IPS-15b (cell line): ENCODE data around the gene PADI1.

Experiments used
- H3K27me3 ChIP-seq: one replicate; pipeline ENCODE4 v1.6.1; 2013; ENCODE audit warnings: low read length; ENCODE audit not compliant: control insufficient read depth, insufficient read depth
- H3K36me3 ChIP-seq: one replicate; pipeline ENCODE4 v1.6.1; 2013; ENCODE audit warnings: low read length; ENCODE audit not compliant: control insufficient read depth, insufficient read depth
- H3K4me1 ChIP-seq: one replicate; pipeline ENCODE4 v1.6.1; 2013; ENCODE audit warnings: mild to moderate bottlenecking, low read length; ENCODE audit not compliant: control insufficient read depth, insufficient read depth
- H3K4me3 ChIP-seq: one replicate; pipeline ENCODE4 v1.5.1; 2013; ENCODE audit warnings: low read depth, low read length
- H3K9ac ChIP-seq: one replicate; pipeline ENCODE4 v1.6.1; 2013; ENCODE audit warnings: low read depth, mild to moderate bottlenecking, low read length
- H3K9me3 ChIP-seq: one replicate; pipeline ENCODE4 v1.6.1; 2013; ENCODE audit warnings: mild to moderate bottlenecking, low read length; ENCODE audit not compliant: control insufficient read depth, insufficient read depth

PADI1 gene

DNA sequence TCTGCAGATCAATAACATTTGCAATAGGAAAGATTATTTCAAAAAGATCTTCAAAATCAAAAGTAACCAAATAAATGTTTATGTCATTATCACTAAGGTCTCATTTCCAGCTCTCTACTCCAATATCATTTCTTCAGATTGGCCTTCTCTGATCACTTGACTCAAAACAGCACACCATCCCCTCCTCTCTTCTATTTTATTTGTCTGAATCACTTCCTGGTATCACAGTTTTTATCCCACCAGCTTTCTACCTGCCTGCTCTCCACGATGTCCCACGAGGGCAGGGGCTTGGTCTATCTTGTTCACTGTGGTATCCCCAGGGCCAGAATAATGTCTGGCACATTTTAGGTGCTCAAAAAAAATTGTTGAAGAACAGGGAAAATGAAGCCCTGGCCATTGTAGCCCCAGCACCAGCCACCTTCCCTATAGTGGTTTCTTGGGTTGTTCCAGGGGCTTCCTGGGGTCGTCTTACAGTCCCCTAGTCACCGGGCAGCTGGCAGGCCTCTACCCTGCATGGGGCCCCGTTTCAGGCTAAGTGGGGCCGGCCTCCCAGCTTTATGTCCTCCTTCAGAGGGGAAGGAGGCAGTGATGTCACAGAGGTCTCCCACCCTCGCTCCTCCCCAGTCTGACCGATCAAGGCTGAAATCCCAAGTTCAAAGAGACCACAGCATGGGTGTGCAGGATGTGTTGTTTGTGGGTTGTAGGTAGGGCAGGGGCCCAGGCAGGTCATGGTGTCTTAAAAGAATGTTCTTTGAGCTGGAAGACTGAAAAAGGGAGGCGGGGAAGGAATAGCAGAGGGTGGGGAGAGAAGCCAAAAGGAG is 3.5 kb upstream of the PADI1 start:
- Histone ChIP-seq H3K36me3 (no peaks in the 10 kb centered on the region), H3K4me3 (no peak overlapping the region), H3K9me3 (no peaks in the 10 kb centered on the region), H3K4me1 (no peaks in the 10 kb centered on the region), H3K9ac (no peak overlapping the region), H3K27me3 (no peaks in the 10 kb centered on the region)

DNA sequence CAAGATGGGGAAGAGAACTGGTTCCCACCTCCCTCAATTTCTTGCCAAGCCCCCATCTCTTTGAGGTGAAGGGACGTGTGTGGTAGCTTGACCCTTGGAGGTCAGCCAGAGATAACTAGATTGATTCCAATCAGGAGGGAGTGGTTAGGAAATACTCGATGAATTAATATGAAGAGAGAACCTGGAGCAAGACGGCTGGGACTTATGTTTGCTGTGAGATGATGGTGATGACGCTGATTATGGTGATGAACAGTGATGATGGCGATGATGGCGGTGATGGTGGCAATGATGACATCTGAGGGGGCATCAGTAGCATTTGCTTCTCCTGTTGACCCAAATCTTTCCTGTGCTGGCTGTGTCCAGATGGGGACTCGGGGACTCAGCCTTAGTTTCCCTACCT is 724 bp downstream of the PADI1 start:
- H3K9ac ChIP-seq, result no peak overlapping the region
- no peaks in the 10 kb centered on the region for H3K9me3 ChIP-seq
- H3K4me3 ChIP-seq, result no peak overlapping the region
- no peaks in the 10 kb centered on the region for H3K4me1 ChIP-seq
- H3K27me3 ChIP-seq, result no peaks in the 10 kb centered on the region
- H3K36me3 ChIP-seq, result no peaks in the 10 kb centered on the region

DNA sequence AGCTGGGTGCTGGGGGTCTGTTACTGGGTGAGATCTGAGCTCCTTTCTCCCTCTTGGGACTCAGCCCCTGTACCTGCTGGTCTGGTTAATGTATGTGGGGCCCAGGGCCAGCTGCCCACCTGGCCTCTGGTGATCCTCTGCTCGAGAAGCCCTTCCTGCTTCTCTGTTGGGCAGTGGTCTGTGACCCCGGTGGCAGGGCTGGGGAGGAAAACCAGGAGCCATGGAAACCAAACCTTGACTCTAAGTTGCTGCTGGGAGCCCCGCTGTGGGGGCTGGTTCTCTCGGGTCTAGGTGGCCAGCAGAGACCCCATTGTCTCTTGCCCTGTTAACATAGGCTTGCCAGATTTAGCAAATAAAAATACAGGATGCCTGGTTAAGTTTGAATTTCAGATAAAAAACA is 1.3 kb downstream of the PADI1 start:
- Histone ChIP-seq H3K4me1 (no peaks in the 10 kb centered on the region), H3K4me3 (no peak overlapping the region), H3K9ac (no peak overlapping the region), H3K36me3 (no peaks in the 10 kb centered on the region), H3K27me3 (no peaks in the 10 kb centered on the region), H3K9me3 (no peaks in the 10 kb centered on the region)

DNA sequence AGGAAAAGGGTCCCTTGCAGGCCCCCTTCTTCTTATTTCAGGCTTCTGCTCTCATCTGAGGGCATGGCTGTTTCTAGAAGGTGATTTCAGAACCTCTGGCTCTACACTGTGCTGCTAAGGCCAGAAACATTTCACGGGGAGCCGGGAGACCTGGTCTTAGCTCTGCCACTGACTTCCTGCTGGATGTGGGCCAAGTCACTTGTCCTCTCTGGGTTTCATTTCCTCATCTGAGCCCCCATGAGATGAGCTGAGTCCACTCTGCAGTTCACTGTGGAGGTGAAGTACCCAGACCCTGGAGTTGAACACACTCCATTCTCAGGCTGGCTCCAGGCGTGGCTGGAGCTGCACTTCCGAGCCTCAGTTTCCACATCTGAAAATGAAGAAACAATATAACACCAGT is 2.1 kb downstream of the PADI1 start:
- Histone ChIP-seq H3K9ac (no peak overlapping the region), H3K27me3 (no peaks in the 10 kb centered on the region), H3K4me3 (no peak overlapping the region), H3K9me3 (no peaks in the 10 kb centered on the region), H3K4me1 (no peaks in the 10 kb centered on the region), H3K36me3 (no peaks in the 10 kb centered on the region)

DNA sequence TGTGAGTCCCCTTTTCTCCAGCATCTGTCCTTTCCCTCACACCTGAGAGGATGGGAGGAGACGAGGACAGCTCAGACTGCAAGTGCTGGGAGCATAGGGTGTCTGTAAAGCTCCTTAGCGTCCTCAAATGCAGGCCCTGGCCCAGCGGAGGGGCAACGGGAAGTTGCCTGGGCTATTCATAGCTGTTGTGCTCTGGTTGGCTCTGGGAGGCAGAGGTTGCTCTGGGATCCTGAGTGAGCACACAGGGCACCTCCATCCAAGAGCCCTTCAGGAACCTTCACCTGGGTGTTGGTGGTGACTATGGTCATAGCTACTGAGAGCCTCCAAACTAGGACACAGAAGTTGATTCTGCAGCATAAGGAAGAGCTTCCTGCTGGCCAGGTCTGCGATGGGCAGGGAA is 2.6 kb downstream of the PADI1 start:
- Histone ChIP-seq H3K9ac (no peak overlapping the region), H3K36me3 (no peaks in the 10 kb centered on the region)

DNA sequence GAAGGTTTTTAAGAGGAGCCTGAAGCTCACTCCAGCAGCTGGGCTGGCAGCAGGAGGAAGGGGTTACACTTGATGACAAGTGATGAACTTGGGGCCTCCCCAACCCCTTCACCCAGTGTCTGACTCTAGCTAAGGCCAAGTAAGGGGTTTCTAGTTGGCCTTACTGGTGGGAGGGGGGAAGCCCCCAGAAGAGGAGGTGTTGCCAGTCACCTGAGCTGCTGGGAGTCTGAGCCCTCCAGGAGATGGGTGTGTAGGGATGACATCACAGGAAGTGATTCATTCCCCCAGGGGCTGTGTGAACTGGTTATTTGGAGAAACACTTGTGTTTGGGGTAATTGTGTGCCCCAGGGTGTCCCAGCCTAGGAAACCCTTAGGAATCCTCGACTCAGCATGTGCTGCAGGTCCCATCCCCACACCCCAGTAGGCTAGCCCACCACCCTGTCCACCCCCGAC is 3.1 kb downstream of the PADI1 start:
- Histone ChIP-seq H3K9ac (no peak overlapping the region), H3K27me3 (no peaks in the 10 kb centered on the region), H3K4me1 (peaks cover 2% of the 10 kb centered on the region), H3K4me3 (no peak overlapping the region), H3K9me3 (no peaks in the 10 kb centered on the region), H3K36me3 (no peaks in the 10 kb centered on the region)

More for the DNA sequence above, 2.6 kb downstream of the PADI1 start:
- H3K4me3 ChIP-seq, result no peak overlapping the region
- no peaks in the 10 kb centered on the region for H3K9me3 ChIP-seq
- H3K27me3 ChIP-seq, result no peaks in the 10 kb centered on the region
- no peaks in the 10 kb centered on the region for H3K4me1 ChIP-seq

DNA sequence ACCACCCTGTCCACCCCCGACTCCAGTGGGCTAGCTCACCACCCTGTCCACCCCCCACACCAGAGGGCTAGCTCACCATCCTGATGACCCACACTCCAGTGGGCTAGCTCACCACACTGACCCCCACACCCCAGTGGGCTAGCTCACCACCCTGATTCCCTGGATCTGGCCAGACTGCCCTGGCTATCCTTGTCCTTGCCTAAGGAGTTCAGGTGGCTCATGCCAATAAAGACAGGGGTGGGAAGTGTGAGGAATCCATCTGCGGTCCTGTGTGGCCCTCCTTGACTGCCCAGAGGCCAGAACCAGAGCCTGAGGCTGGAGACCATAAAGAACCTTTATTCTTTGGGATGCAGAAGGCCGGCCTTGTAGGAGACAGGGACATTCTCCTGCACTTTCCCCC is 3.6 kb downstream of the PADI1 start:
- no peak overlapping the region for H3K4me3 ChIP-seq

DNA sequence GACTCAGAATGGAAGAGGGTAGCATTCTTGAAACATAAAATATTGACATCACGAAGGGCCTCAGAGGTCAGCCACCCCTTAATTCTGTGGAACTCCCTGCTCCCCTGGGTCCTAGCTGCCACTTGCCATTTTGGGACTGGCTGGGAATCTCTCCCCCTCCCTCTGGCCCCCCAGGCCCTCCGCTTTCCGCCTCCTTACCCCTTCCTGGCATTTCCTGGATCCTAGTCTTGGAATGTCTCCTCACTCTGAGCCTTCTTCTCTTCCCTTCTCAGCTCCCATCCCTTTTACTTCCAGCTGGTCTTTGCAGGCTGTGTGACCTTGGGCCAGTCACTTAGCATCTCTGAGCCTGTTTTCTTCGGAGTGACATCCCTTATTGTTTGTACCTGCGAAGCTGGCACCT is 4.5 kb downstream of the PADI1 start:
- Histone ChIP-seq H3K36me3 (no peaks in the 10 kb centered on the region), H3K27me3 (no peaks in the 10 kb centered on the region), H3K4me1 (peaks cover 2% of the 10 kb centered on the region), H3K9me3 (no peaks in the 10 kb centered on the region), H3K4me3 (no peak overlapping the region), H3K9ac (no peak overlapping the region)

More for the DNA sequence above, 3.6 kb downstream of the PADI1 start:
- Histone ChIP-seq H3K27me3 (no peaks in the 10 kb centered on the region), H3K4me1 (peaks cover 2% of the 10 kb centered on the region), H3K9me3 (no peaks in the 10 kb centered on the region), H3K36me3 (no peaks in the 10 kb centered on the region), H3K9ac (no peak overlapping the region)

DNA sequence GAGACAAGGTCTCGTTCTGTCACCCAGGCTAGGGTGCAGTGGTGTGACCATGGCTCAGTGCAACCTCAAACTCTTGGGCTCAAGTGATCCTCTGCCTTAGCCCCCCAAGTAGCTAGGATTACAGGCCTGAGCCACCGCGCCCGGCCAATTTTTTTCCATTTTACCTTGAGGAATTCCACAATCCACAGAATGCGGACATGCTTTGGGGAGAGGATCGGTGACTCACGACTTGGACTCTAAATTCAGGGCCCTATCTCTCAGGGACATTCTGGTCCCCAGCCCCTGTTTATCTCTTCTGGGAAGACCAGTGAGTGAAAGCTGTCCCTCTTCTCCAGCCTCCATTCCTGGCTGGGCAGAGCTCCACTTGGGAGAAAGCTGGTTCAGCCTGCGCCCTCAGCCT is 5.2 kb downstream of the PADI1 start:
- Histone ChIP-seq H3K9ac (no peak overlapping the region), H3K4me1 (peaks cover 2% of the 10 kb centered on the region)

DNA sequence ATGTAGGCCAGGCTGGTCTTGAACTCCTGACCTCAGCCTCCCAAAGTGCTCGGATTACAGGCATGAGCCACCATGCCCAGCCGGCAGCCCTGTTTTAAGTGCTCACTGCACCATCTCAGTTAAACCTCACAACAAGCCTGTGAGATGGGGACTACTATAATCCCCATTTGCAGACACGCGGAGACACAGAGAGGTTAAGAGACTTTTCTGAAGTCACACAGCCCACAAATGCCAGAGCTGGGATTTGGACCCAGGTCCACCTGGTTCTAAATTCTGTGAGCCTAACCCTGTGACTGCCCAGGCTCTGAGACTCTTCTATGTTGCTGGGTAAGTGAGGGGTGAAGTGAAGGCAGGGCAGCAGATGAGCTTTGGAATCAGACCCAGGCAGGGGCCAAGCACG is 6.4 kb downstream of the PADI1 start:
- Histone ChIP-seq H3K36me3 (no peaks in the 10 kb centered on the region), H3K4me3 (no peak overlapping the region), H3K9ac (no peak overlapping the region), H3K4me1 (peaks cover 2% of the 10 kb centered on the region), H3K27me3 (no peaks in the 10 kb centered on the region), H3K9me3 (no peaks in the 10 kb centered on the region)

More for the DNA sequence above, 5.2 kb downstream of the PADI1 start:
- Histone ChIP-seq H3K4me3 (no peak overlapping the region), H3K36me3 (no peaks in the 10 kb centered on the region), H3K27me3 (no peaks in the 10 kb centered on the region), H3K9me3 (no peaks in the 10 kb centered on the region)

DNA sequence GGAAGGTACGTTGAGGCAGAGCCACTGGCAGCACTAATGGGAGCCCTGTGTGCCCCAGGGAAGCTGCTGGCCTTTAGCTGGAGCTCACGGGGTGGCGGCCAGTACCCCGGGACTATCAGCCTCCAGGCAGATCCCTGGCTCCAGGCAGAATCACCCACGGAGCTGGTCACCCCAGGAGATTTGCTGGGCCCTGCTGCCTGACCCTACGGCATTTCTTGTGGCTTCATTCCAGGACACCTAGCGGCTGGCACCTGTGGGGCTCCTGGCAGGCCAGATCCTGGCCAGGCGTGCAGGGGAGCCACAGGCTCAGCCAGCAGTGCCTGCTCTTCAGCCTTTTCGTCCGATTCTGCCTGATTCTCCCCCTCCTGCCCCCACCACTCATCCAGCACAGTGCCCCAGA is 7.1 kb downstream of the PADI1 start:
- Histone ChIP-seq H3K9ac (no peak overlapping the region), H3K27me3 (no peaks in the 10 kb centered on the region), H3K9me3 (no peaks in the 10 kb centered on the region), H3K36me3 (no peaks in the 10 kb centered on the region), H3K4me3 (no peak overlapping the region), H3K4me1 (peaks cover 2% of the 10 kb centered on the region)

DNA sequence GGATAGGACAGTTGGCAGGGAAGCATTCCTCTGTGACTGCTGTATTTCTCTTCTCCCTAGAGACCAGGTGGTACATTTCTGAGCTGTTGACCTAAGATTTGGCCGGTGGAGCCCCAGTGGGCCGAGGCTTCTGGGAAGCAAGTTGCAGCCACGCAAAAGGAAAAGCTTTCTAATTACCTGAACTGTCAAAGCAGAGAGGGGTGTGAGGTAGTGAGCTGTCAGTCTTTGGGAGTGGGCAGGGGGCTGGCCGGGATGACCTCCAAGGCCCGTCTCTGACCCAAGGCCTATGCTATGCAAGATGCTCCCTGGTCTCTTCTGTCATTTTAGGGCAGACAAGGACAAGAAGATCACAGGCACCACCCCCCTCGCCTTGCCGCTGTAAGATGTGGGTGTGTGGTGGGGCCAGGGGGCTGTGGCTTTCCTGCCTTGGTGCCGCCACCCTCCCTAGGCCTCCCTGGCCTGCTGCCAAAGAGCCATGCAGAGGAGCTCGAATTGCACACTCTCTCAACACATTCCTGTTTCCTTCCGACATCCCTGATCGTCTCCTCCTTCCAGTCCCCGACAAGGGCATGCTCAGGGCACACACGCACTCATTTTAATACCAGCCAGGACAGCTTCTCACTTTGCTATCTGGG is 7.7 kb downstream of the PADI1 start:
- Histone ChIP-seq H3K4me3 (no peak overlapping the region), H3K27me3 (no peaks in the 10 kb centered on the region), H3K36me3 (no peaks in the 10 kb centered on the region), H3K9me3 (no peaks in the 10 kb centered on the region), H3K9ac (no peak overlapping the region), H3K4me1 (peaks cover 2% of the 10 kb centered on the region)
